ENCODE data around the gene TMPRSS9.

The TMPRSS9 gene

GRCh38 chr19:2324220-2324948 lies 35.7 kb upstream of the TMPRSS9 start:
- no peak for TF ChIP-seq GATA3 (IDR thresholded peaks at IDR 0.05; ENCODE audit: low read depth, low read length)
- no peak for TF ChIP-seq GATA2 (IDR thresholded peaks at IDR 0.05; ENCODE audit: low read depth, low read length)

GRCh38 chr19:2325281-2326046 lies 34.6 kb upstream of the TMPRSS9 start:
- TF ChIP-seq GATA2 (IDR thresholded peaks at IDR 0.05; ENCODE audit: low read depth, low read length) (no peak), GATA3 (IDR thresholded peaks at IDR 0.05; ENCODE audit: low read depth, low read length) (no peak)

GRCh38 chr19:2326699-2327360 lies 33.2 kb upstream of the TMPRSS9 start:
- no peak for TF ChIP-seq GATA2 (IDR thresholded peaks at IDR 0.05; ENCODE audit: low read depth, low read length)
- no peak for TF ChIP-seq GATA3 (IDR thresholded peaks at IDR 0.05; ENCODE audit: low read depth, low read length)

GRCh38 chr19:2327773-2328400 lies 32.2 kb upstream of the TMPRSS9 start:
- TF ChIP-seq GATA2 (IDR thresholded peaks at IDR 0.05; ENCODE audit: low read depth, low read length): no peak
- no peak for TF ChIP-seq GATA3 (IDR thresholded peaks at IDR 0.05; ENCODE audit: low read depth, low read length)

GRCh38 chr19:2328401-2329148 lies 31.5 kb upstream of the TMPRSS9 start, which contains the start of the genes LSM7 and SPPL2B:
Gene LSM7, minus strand, starts transcription at chr19:2328586. Its CDS starts 20 bp downstream, at chr19:2328566.
Gene SPPL2B, plus strand, starts transcription at chr19:2328684. Its CDS starts 26 bp downstream, at chr19:2328710.
- no peak for TF ChIP-seq GATA3 (IDR thresholded peaks at IDR 0.05; ENCODE audit: low read depth, low read length)
- no peak for TF ChIP-seq GATA2 (IDR thresholded peaks at IDR 0.05; ENCODE audit: low read depth, low read length)

GRCh38 chr19:2329149-2329478 lies 31.0 kb upstream of the TMPRSS9 start:
- no peak for TF ChIP-seq GATA2 (IDR thresholded peaks at IDR 0.05; ENCODE audit: low read depth, low read length)

- no peak for TF ChIP-seq GATA2 (IDR thresholded peaks at IDR 0.05; ENCODE audit: low read depth, low read length)
- no peak for TF ChIP-seq GATA3 (IDR thresholded peaks at IDR 0.05; ENCODE audit: low read depth, low read length)
These were observed 30.6 kb upstream of the TMPRSS9 start for GRCh38 chr19:2329501-2329916.

GRCh38 chr19:2330255-2330631 lies 29.8 kb upstream of the TMPRSS9 start:
- no peak for TF ChIP-seq GATA2 (IDR thresholded peaks at IDR 0.05; ENCODE audit: low read depth, low read length)

GRCh38 chr19:2330632-2331284 lies 29.3 kb upstream of the TMPRSS9 start:
- TF ChIP-seq GATA3 (IDR thresholded peaks at IDR 0.05; ENCODE audit: low read depth, low read length): no peak
- TF ChIP-seq GATA2 (IDR thresholded peaks at IDR 0.05; ENCODE audit: low read depth, low read length): no peak

- TF ChIP-seq GATA2 (IDR thresholded peaks at IDR 0.05; ENCODE audit: low read depth, low read length) (no peak), GATA3 (IDR thresholded peaks at IDR 0.05; ENCODE audit: low read depth, low read length) (no peak)
These were observed 28.3 kb upstream of the TMPRSS9 start for GRCh38 chr19:2331601-2332246.

- TF ChIP-seq GATA2 (IDR thresholded peaks at IDR 0.05; ENCODE audit: low read depth, low read length): no peak
- TF ChIP-seq GATA3 (IDR thresholded peaks at IDR 0.05; ENCODE audit: low read depth, low read length): no peak
These were observed 27.6 kb upstream of the TMPRSS9 start for GRCh38 chr19:2332341-2333026.

Measured in SH-SY5Y (cell line).